ENCODE measurements around the gene KLF14.
"Not testable (repeated sequence)": the region's sequence is repeated elsewhere in the genome, so short reads cannot be mapped to it uniquely, and the experiment has no call there.

Gene KLF14

GRCh38 chr7:130719541-130719940 is 14.5 kb downstream of the KLF14 start:
- no peak for DNase-seq (ENCODE audit: low read depth in 2 of 2)

- DNase-seq (ENCODE audit: low read depth in 2 of 2), result no peak
Measured at GRCh38 chr7:130712416-130712815, 21.6 kb downstream of the KLF14 start.

- no peak for DNase-seq (ENCODE audit: low read depth in 2 of 2)
Measured at GRCh38 chr7:130708766-130709165, 25.2 kb downstream of the KLF14 start.

DNA sequence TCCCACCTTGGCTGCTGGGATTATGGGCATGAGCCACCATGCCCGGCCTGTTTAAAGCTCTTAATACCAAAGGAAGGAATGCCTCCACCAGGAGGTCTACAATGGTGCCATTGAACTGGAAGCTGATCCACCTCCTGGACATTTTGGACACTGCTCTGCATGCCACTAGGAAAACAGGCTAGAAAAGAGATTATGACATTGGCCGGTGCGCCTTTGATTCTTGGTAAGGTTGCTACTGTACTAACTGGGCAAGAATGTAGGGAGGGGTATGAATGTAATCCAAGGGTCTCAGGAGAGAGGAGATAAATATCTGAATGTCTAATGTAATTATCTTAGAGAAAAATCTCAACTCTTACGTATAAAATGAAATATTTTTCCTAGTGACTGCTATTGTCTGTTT is 26.0 kb downstream of the KLF14 start:
- no peak for DNase-seq (ENCODE audit: low read depth in 2 of 2)

- DNase-seq (ENCODE audit: low read depth in 2 of 2), result no peak
Measured at GRCh38 chr7:130703851-130704250, 30.2 kb downstream of the KLF14 start.

GRCh38 chr7:130701650-130702049 is 32.4 kb downstream of the KLF14 start:
- DNase-seq (ENCODE audit: low read depth in 2 of 2), result no peak

- DNase-seq (ENCODE audit: low read depth in 2 of 2), result no peak
Measured at GRCh38 chr7:130700760-130701159, 33.2 kb downstream of the KLF14 start.

DNA sequence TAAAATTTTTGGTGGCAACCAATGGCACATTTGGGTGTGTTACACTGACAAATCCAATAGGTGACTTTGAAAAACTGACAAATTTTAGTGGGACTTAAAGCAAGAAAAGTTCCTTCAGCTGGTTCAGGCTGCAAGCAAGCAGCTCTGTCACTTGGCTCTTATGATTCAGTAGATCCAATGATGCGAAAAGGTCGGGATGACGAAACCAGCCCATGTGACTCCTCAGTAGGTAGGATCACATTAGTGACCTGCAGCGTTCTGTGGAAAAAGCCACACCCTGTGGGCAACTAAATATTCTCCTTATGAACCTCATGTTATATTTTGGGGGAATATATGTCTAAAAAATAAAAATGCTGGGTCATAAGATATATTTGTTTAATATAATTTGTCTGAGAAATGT is 34.3 kb downstream of the KLF14 start:
- no peak for DNase-seq (ENCODE audit: low read depth in 2 of 2)

- no peak for DNase-seq (ENCODE audit: low read depth in 2 of 2)
Measured at GRCh38 chr7:130697820-130698219, 36.2 kb downstream of the KLF14 start.

GRCh38 chr7:130695840-130696239 is 38.2 kb downstream of the KLF14 start:
- DNase-seq (ENCODE audit: low read depth in 2 of 2), result no peak

DNA sequence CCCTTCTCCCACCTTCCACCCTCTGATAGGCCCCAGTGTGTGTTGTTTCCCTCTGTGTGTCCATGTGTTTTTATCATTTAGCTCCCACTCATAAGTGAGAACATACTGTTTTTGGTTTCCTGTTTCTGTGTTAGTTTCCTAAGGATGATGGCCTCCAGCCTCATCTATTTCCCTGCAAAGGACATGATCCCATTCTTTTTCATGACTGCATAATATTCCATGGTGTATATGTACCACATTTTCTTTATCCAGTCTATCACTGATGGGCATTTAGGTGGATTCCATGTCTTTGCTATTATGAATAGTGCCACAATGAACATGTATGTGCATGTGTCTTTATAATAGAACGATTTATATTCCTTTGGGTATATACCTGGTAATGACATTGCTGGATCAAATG is 41.6 kb downstream of the KLF14 start:
- DNase-seq (ENCODE audit: low read depth in 2 of 2), result not testable (repeated sequence)

GRCh38 chr7:130689683-130690082 is 44.3 kb downstream of the KLF14 start:
- DNase-seq (ENCODE audit: low read depth in 2 of 2), result no peak

DNA sequence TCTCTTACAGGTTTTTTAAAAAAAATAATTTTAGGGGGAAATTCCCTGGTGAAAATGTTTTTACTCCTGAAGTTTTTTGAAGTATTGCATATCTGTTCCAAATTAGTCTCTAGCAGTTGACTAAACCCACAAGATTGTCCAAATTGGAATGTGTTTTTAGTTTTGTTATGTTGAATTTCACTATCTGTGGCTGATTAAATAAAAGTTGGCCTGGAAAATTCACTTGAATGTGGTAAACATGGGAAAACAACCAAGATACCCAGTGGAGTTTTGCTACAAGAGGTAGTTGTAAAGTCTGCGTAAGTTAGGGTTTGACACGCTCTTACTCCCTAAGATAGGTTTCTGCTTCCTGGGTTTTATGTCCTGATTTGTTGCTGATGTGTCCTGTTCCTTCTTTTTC is 51.0 kb downstream of the KLF14 start:
- no peak for DNase-seq (ENCODE audit: low read depth in 2 of 2)
